ENCODE measurements around the gene PLD2.

Gene PLD2, protein sequence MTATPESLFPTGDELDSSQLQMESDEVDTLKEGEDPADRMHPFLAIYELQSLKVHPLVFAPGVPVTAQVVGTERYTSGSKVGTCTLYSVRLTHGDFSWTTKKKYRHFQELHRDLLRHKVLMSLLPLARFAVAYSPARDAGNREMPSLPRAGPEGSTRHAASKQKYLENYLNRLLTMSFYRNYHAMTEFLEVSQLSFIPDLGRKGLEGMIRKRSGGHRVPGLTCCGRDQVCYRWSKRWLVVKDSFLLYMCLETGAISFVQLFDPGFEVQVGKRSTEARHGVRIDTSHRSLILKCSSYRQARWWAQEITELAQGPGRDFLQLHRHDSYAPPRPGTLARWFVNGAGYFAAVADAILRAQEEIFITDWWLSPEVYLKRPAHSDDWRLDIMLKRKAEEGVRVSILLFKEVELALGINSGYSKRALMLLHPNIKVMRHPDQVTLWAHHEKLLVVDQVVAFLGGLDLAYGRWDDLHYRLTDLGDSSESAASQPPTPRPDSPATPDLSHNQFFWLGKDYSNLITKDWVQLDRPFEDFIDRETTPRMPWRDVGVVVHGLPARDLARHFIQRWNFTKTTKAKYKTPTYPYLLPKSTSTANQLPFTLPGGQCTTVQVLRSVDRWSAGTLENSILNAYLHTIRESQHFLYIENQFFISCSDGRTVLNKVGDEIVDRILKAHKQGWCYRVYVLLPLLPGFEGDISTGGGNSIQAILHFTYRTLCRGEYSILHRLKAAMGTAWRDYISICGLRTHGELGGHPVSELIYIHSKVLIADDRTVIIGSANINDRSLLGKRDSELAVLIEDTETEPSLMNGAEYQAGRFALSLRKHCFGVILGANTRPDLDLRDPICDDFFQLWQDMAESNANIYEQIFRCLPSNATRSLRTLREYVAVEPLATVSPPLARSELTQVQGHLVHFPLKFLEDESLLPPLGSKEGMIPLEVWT

DNA sequence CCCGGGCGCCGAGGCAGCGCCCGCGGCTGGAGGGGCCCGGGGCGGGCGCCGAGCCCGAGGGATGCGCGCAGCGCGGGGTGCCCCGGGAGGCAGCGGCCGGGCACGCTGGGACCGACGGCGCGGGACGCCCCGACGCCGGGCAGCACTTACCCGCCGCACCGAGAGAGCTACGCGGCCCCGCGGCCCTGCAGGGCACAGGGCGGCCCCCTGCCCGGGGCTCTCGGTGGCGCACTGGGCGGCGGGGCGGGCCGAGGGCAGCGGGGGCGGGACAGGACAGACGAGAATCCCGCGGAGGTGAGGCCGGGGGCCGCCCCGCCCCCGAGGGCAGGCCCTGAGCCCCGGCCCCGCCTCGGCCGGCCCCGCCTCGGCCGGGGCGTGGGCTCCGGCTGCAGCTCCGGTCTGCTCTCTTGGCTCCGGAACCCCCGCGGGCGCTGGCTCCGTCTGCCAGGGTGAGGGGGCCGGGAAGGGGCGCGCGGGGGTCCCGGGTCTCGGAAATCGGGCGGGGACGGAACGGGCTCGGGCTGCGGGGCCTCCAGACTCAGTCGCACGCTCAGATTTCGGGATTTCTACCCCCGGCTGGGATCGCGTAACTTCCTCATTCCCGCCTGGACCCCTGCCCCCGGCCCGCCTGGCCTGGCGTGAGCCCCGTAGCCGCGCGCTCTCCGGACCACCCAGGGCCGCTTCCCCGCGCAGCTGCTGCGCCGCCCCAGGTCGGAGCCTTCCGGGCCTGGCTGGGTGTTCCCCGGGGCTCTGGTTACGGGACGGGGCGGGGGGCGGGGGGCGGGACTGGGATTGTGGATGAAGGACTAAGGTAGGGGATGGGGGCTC lies at the start of gene PLD2:
Gene PLD2 (plus strand): TSS at position 376 of the 828 bp plus-strand sequence. CDS start 621 bp downstream, outside the sequence.
- DNase-seq = peak; percentile 17 to 85

DNA sequence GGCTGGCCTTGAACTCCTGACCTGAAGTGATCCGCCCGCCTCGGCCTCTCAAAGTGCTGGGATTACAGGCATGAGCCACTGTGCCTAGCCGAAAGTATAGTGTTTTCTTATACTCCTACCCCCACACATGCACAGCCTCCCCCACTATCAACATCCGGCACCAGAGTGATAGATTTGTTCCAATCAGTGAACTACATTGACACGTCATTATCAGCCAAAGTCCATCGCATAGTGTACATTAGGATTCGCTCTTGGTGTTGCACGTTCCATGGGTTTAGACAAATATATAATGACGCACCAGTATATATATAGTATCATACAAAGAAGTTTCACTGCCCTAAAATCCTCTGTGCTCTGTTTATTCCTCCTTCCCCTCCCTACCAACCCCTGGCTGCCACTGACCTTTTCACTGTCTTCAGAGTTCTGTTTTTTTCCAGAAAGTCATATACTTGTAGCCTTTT lies 47.1 kb upstream of the PLD2 start:
- no peak for DNase-seq

DNA sequence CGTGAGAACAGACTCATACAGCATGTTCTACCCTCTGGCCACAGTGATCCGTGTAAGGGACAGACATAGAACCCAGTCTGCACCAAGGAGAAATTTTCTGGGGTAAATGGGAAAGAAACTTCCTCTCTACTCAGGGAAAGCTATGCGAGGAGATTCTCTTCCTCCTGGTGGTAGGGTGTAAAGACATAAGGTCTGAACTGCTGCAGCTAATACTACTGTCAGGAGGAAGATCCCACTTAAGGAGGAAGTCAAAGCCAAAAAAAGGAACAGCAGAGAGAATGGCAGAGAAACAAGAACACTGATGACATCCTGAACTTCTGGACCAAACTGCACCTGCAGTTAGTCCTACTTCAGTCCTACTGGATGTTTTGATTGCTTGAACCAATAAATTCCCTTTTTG lies 42.4 kb upstream of the PLD2 start:
- no peak for DNase-seq

DNA sequence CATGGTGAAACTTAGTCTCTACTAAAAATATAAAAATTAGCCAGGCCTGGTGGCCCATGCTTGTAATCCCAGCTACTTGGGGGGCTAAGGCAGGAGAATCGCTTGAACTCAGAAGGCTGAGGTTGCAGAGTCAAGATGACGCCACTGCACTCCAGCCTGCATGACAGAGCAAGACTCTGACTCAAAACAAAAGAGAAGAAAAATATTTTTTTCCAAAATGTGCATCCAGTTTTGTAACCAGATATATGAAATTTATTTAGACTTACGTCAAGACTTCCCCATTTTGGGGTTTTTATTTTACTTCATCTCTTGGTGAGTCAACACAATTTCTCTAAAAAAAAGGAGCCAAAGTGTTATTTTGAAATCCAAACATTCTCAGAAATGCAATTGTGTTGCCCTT lies 40.8 kb upstream of the PLD2 start:
- no peak for DNase-seq

DNA sequence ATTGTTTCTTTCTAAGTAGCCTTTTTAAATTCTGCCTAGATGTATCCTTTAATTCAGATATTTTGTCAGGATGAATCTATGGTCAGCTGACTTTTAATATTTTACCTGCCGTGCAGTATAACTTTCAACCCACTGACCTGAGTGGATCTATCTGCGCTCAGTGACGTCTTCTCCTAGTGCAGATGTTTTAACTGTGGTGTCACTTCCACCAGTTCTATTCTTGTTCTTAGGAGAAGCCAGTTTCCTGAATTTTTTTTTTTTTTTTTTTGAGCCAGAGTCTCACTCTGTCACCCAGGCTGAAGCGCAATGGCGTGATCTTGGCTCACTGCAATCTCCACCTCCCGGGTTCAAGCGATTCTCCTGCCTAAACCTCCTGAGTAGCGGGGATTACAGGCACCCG lies 40.2 kb upstream of the PLD2 start:
- DNase-seq = no peak

DNA sequence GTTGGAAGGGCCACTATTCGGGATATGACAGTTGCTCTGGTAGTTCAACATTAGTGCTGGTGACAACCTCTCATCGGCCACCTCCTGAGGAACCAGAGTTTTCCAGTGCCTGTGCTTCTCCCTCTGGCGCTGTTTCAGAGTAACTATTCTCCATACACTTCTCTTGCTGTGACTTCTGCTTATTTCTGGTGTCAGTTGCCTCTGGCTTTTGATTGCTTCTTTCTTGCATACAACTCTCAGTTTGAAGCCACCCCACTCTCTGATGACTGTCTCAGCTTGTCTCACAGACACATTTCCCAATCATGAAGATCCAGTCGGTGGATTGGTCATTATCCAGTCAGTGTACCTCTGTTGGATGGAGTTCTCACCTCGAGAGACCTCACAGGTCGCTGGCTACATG lies 38.7 kb upstream of the PLD2 start:
- DNase-seq = no peak

DNA sequence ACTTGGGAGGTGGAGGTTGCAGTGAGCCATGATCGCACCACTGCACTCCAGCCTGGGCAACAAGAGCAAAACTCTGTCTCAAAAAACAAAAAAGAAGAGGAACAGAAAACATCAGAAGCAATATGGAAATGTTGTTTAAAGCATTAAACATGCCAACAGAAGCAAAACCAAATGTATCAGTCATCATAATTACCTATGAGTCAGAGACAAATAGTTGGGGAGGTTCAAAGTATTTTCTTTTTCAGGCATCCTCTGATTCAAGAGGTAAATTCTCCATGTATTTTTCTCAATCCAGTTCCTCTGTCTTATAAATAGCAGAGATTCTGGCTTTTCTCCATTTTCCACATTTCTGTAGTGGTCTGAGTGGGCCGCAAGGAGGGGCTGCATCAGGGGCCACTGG lies 37.3 kb upstream of the PLD2 start:
- DNase-seq = no peak

DNA sequence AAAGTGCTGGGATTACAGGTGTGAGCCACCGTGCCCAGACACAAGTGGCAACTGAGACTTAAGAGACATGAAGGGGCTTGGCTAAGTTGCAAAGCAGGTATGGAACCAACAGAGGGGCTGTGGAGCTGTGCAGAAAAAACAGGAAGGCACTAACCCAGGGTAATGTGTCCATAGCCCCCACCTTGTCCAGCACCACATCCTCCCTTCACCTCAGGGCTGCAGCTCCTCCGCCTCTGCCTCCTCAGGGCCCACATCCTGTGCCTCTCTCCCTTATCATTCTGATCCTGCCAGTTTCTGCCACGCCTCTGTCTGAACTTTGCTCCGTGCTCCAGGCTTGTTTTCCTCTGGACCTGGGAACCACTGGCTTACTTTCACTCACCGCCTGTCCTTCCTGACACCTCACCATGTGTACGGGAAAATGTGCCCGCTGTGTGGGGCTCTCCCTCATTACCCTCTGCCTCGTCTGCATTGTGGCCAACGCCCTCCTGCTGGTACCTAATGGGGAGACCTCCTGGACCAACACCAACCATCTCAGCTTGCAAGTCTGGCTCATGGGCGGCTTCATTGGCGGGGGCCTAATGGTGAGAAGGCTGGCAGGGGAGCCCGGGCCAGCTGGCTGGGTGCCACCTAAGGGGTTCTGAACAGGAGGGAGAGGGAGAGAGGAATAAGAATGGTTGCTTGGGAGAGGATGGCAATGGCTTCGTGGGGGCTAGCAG lies 35.3 kb upstream of the PLD2 start, which contains the start of gene TM4SF5:
Gene TM4SF5 (plus strand): TSS at position 368 of the 716 bp plus-strand sequence. CDS start 37 bp downstream, at position 405.
- peak in 1 of 2 experiments; percentile 18 for DNase-seq

DNA sequence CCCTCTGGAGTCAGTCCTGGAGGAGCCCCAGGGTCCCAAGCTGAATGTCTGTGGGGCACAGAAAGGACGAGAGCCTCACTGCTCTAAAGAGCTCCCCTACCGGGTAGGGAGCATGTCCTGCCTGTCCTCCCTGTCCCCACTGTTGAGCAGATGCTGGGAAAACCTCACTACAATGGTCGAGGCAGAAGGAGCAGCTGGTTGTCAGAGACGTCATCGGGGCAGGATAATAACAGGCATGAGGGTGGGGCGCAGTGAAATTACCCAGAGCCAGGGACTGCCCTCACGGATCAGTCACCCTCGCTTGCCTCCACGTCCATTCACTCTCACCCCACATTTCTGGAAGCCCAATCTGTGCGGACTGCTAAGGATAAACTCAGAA lies 34.7 kb upstream of the PLD2 start:
- no peak for DNase-seq

DNA sequence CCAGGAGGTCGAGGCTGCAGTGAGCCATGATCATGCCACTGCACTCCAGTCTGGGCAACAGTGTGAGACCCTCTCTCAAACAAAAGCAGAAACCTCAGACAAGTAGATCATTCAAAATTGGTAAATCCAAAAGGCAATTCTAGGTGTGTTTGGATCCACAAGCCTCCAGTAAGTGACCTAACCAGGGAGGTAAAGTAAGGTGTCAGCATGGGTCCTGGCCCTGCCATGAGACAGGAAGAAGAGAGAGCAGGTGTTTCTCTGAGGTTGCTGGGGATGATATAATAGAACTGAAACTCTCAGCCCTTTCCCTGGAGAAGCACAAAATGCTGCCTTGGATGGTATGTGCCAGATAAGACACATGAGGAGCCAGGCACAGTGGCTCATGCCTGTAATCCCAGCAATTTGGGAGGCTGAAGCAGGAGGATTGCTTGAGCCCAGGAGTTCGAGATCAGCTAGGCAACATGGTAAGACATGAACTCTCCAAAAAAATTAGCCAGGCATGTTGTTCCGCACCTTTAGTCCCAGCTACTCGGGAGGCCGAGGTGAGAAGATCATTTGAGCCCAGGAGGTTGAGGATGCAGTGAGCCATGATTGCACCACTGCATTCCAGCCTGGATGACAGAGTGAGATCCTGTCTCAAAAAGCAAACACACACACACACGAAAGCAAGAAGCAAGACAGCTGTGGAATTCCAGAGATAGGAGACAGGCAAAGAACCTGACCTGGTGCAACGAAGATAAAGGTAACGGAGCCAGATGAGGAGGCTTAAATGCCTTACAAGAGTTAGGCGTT lies 28.8 kb upstream of the PLD2 start:
- DNase-seq = no peak

DNA sequence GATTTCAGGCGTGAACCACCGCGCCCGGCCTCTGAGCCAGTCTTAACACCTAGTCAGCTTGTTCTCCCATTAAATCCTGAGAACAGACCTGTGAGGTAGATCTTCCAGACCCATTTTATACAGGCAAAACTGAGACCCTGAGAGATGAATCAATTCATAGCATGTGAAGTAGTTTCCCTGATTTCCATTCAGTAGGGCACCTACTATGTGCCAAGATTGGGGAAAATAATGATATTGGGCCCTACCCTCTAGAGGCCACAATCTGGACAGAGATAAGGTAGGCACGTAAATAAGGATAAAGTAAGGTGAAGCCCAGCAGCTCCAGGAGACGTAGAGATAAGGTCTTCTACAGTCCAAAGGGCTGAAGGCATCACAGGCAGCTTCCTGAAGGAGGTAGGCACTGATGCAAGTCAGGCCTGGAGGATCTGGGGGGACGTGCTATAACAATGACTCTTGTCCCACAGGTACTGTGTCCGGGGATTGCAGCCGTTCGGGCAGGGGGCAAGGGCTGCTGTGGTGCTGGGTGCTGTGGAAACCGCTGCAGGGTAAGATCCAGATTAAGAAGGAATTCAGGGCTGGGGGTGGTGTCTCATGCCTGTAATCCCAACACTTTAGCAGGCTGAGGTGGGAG lies 26.5 kb upstream of the PLD2 start:
- no peak for DNase-seq

DNA sequence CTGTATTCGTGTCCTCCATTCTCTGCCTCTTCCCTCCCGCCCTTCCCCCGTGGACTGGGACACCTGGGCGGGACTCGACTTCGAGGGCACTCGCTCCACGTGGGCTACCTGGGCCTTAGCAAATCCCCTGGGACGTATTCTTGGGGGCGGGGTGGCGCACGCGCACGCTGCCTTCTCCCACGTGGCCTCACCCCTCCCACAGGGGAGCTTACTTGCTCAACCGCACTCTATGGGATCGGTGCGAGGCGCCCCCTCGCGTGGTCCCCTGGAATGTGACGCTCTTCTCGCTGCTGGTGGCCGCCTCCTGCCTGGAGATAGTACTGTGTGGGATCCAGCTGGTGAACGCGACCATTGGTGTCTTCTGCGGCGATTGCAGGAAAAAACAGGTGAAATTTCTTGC lies 24.3 kb upstream of the PLD2 start:
- DNase-seq = peak; percentile 21 to 56

DNA sequence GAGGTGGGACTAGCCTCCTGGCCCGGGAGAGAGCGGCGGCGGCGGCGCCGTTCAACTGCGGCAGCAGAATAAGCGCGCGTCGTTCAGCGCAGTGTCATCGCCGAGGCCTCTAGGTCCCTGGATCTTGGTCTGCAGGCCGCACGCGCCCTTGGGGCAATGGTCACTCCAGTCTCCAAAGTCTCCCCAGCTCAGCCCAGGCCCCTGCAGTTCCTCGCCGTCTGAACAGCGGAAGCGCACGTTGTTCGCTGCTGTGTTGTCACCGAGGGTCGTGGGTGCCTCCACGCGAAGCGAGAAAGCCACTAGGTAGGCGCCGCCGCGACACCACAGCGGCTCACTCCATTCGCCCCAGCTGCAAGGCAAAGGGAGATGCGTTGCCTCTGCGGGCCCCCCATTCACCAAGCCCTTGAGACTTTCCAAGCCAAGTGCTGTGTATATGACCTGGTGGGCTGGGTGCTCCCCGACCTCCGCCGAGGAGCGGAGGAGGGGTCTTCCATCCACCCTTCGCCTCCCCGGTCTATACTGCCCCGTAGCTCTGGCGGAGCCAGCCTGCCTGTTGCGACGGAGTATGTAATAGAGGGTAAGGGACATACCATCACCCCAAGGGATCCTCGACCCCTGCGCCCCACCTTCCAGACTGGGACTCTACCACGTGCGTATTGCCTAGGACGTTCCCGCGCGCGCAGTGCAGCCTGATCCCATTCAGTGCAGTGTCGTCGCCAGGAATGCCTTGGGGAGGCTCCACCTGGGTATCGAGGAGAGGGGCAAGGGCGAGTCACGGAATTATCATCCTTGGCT lies 21.4 kb upstream of the PLD2 start:
- DNase-seq = peak in 1 of 2 experiments; percentile 6

DNA sequence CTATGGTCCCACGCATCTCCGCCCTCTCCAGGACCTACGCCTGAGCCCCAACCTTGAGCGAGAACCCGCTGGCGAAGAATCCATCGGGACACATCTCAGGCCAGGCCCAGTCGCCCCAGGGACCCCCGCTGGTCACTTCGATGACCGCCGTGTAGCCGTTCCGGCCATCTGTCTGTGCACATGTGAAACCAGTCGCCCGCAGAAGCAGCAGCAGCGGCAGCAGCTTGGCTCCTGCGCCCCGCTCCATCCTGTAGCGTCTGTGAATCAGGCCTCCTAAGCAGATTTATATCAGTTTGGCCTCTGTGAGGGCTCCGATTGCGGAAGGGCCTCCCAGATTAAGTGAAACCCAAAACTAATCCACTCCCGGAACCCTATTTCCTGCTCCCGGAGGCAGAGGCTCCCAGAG lies 20.8 kb upstream of the PLD2 start, which contains the start of gene VMO1:
Gene VMO1 (minus strand): TSS at position 259 of the 406 bp plus-strand sequence. CDS start 12 bp downstream, at position 247.
- DNase-seq = no peak

DNA sequence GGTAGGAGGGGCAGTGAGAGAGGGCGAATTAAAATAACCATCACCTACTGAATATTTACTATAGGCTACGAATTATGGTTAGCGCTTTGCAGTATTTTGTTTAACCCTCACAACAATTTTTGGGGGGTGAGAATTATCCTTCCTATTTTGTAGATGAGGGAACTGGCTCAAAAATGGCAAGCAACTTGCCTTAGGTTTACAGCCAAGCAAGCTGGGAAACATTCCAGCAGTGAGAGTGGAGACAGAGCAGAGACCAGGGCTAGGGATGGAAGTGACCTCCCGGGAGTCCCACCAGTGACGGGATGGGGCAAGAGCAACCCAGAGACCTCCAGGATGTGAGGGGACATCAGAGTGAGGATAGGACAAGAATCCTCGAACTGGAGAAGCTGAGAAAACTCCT lies 20.4 kb upstream of the PLD2 start:
- no peak for DNase-seq

DNA sequence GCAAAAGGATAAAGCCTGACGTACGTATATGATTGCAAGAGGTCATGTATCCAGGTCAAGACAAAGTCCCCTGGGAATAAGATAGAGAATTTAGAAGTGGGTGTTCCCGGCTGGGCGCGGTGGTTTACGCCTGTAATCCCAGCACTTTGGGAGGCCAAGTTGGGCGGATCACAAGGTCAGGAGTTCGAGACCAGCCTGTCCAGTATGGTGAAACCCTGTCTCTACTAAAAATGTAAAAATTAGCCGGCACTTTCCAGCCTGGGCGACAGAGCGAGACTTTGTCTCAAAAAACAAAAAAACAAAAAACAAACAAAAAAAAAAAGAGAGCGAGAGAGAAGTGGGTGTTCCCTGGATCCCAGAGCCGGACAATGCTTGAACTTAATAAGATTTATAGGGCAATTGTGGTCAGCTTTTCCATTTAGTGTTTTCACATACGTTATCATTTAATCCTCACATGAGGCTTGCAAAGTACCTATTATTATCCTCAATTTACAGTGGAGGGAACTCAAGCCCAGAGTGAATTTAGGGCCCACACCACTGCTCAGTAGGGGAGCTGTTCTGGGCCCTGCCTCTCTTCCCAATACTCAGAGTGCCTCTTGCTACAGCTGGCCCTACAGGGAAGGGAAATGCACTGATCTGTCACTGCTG lies 18.7 kb upstream of the PLD2 start:
- peak in 1 of 2 experiments; percentile 26 for DNase-seq

DNA sequence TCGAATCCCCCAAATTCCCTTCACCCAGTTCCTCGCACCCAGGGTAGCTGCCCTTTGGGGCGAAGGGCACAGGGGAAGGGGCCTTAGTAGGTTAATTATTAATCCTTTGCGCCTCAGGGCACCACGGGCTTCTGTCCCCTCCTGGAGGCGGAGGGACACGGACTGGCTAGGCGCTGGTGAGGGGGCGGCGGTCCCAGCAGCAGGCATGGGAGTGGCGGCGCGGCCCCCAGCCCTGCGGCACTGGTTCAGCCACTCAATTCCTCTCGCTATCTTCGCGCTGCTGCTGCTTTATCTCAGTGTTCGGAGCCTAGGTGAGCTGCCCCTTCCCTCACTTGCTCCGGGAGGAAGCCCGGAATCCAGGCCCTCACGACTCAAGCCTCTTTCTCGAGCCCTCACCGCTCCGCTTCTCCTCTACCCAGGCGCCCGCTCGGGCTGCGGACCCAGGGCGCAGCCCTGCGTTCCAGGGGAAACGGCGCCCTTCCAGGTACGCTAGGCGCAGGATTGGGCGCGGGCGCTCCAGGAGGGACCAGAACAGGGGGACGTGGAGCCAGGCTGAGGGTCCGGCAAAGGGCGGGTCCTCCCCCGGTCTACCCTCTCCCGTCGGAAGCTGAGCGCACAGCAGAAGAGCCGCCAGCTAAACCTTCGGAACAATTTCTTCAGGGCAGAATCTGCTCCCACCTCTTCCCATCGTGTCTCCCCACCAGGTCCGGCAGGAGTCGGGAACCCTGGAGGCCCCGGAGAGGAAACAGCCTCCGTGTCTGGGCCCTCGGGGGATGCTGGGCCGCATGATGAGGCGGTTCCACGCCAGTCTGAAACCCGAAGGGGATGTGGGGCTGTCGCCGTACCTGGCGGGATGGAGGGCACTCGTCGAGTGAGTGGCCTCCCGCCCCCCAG lies 17.9 kb upstream of the PLD2 start, which contains the start of gene GLTPD2:
Gene GLTPD2 (plus strand): TSS at position 158 of the 894 bp plus-strand sequence. CDS start 48 bp downstream, at position 206.
- peak in 1 of 2 experiments; percentile 56 for DNase-seq

DNA sequence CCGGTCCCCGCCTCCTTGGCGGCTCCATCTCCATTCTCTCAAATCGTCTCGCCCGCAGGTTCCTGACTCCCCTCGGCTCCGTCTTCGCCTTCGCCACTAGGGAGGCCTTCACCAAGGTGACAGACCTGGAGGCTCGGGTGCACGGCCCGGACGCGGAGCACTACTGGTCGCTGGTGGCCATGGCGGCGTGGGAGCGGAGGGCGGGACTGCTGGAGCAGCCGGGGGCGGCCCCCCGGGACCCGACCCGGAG lies 17.3 kb upstream of the PLD2 start:
- no peak for DNase-seq
